Measurements from ENCODE around the gene ABCC8.

GRCh38 chr11:17522655-17523054 lies 46.0 kb upstream of the ABCC8 start:
- no peak for TF ChIP-seq CBFB (IDR thresholded peaks at IDR 0.05; ENCODE audit: low read depth)
- no peak for TF ChIP-seq PRDM15 (CRISPR knock-in tag; IDR thresholded peaks at IDR 0.05)
- no peak for TF ChIP-seq ELK1 (IDR thresholded peaks at IDR 0.05; ENCODE audit: low read depth, low read length)
- no peak for TF ChIP-seq CTCF (IDR thresholded peaks at IDR 0.05 in 2 of 3, conservative IDR thresholded peaks at IDR 0.05 in 1 of 3; ENCODE audit: control insufficient read depth in 2 of 3, extremely low read depth in 1 of 3, insufficient read depth in 1 of 3, low read depth in 3 of 3, low read length in 3 of 3)
- no peak for TF ChIP-seq PBX3 (IDR thresholded peaks at IDR 0.05; ENCODE audit: insufficient replicate concordance, low read depth, low read length)
- TF ChIP-seq POLR2AphosphoS5 (IDR thresholded peaks at IDR 0.05; ENCODE audit: low read length): no peak
- TF ChIP-seq CREB1 (IDR thresholded peaks at IDR 0.05; ENCODE audit: low read depth): no peak
- TF ChIP-seq POLR2A (IDR thresholded peaks at IDR 0.05; ENCODE audit: low read depth, low read length): no peak
- TF ChIP-seq BHLHE40 (IDR thresholded peaks at IDR 0.05; ENCODE audit: borderline replicate concordance in 1 of 2, low read depth in 2 of 2, low read length in 1 of 2): no peak
- TF ChIP-seq FOXM1 (IDR thresholded peaks at IDR 0.05; ENCODE audit: low read depth, low read length): no peak
- TF ChIP-seq MAX (IDR thresholded peaks at IDR 0.05; ENCODE audit: low read depth, low read length): no peak
- no peak for TF ChIP-seq USF1 (IDR thresholded peaks at IDR 0.05; ENCODE audit: borderline replicate concordance, extremely low read length, insufficient read depth, low read depth, low read length)
